GM12875 (cell line): Measurements from ENCODE around the gene PPP1R9B.

Source experiments
- H3K4me3 ChIP-seq: one replicate; pipeline ENCODE4 v1.5.1; 2011; ENCODE audit warnings: low read depth, low read length, control low read depth
- TF ChIP-seq, protein P1 (sequence below): IDR thresholded peaks from 2 replicates; pipeline ENCODE4 v1.5.1; 2011; ENCODE audit warnings: low read depth, mild to moderate bottlenecking, control low read depth, inconsistent platforms, low read length, moderate library complexity, borderline replicate concordance; ENCODE audit not compliant: insufficient read depth

The PPP1R9B gene

DNA sequence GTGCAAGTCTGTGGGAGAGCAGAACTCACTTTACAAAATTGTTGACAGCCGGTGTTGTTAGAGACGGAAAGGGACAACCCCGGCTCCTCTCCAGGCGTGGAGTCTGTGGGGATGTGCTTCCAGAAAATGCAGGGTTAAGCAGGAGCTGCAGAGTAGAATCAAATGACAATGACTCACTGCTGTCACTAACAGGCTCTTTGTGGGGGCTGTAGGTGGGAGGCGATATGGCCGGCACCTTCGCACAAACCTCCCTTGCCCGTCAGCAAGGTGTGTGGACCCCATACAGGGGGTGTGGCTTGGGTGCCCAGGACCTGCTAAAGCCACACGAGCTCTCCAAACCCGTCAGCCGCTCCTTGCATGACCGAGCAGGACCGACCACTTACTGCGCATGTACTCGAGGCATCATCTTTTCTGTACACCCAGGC lies 49.5 kb downstream of the PPP1R9B start:
- H3K4me3 ChIP-seq, result no peak overlapping the region

DNA sequence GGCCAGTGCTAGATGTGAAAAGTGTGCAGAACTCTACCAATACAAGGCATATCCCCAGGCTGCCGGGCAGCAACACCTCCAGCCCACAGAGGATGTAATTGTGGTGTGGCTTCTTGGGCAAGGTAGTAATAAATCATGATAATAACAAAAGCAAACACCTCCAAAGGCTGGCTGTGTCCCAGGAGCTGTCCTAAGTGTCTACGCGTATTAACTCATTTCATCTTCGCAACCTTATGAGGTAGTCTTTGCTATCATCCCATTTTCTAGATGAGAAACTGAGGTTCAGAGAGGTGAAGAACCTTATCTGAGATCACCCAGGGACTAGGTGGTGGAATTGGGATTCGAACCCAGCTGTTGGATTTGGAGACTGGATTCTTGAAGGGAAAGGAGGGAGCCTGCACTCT lies 50.0 kb downstream of the PPP1R9B start:
- H3K4me3 ChIP-seq, result no peak overlapping the region
- TF ChIP-seq, protein P1, sequence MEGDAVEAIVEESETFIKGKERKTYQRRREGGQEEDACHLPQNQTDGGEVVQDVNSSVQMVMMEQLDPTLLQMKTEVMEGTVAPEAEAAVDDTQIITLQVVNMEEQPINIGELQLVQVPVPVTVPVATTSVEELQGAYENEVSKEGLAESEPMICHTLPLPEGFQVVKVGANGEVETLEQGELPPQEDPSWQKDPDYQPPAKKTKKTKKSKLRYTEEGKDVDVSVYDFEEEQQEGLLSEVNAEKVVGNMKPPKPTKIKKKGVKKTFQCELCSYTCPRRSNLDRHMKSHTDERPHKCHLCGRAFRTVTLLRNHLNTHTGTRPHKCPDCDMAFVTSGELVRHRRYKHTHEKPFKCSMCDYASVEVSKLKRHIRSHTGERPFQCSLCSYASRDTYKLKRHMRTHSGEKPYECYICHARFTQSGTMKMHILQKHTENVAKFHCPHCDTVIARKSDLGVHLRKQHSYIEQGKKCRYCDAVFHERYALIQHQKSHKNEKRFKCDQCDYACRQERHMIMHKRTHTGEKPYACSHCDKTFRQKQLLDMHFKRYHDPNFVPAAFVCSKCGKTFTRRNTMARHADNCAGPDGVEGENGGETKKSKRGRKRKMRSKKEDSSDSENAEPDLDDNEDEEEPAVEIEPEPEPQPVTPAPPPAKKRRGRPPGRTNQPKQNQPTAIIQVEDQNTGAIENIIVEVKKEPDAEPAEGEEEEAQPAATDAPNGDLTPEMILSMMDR, result no peak

More for the DNA sequence above, 49.5 kb downstream of the PPP1R9B start:
- TF ChIP-seq, protein P1, result no peak

DNA sequence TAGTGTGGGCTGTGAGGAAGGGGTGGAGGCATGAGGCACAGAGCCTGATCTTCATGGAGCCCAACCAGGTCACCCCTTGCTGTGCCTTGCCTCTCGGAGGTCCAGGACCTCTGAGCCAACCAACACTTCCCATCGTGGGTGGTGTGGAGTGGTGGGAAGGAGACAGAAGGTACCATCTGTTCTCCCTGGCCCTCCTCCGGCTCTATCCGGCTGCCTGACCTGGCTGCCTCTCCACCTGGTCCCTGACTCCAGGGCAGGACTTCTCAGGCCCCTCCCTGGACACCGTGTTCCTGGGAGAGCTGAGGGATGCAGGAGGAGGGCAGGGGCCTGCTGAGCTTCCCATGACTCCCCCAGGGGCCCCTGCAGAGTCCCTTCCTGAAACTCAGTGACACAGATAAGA lies 51.5 kb downstream of the PPP1R9B start:
- no peak overlapping the region for H3K4me3 ChIP-seq
- TF ChIP-seq, protein P1, result no peak

DNA sequence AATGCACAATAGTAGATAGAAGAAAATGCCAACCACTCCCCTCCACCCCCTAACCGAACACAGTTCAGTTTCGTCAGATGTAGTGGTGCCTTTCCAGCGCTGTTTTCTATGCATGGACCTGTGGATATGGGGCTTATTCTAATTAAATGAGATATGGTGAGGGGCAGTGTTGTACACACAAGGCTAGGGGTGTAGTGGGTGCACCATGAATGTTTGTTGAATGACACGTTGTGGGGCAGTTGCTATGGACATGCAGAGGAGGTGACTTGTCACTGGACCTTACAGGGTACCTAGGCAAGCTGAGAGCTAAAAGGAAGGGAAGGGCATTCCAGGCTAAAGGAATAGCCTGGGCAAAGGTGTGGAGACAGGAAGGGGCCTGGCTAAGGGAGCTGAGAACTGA lies 51.9 kb downstream of the PPP1R9B start:
- TF ChIP-seq, protein P1, result no peak
- H3K4me3 ChIP-seq, result no peak overlapping the region

DNA sequence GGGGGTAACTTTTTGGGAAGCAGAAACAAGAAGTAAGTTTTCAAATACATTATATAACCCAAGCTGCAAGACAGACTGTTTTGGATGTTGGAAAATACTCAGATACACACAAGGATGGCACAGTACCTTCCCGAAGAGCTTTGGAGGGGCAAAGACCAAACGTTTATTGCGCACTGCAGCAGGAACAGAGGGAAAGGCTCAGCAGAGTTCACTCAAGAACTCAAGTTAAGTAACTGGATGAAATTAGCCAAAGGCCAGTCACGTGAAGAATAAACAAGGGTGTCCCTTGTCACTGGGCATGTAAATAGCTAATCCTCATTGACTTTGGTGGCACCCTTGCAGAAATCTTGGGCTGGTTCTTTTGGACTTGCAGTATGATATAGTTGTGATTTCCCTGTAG lies 52.6 kb downstream of the PPP1R9B start:
- TF ChIP-seq, protein P1, result no peak
- H3K4me3 ChIP-seq, result no peak overlapping the region

DNA sequence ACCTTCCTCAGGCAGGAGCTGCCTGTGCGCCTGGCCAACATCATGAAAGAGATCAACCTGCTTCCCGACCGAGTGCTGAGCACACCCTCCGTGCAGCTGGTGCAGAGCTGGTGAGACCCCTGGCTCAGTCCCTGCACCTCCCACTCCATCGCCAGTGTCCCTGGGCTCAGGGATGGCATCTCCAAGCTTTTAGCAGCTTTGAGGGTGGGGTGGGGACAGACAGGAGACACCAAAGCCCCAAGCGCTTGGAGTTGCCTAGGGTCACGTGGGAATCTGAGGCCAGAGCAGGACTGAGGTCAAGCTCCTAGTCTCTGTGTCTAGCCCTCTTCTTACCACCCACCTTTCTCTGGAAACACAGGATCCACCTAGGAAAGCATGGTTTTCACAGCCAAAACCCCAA lies 53.0 kb downstream of the PPP1R9B start:
- TF ChIP-seq, protein P1, result no peak

DNA sequence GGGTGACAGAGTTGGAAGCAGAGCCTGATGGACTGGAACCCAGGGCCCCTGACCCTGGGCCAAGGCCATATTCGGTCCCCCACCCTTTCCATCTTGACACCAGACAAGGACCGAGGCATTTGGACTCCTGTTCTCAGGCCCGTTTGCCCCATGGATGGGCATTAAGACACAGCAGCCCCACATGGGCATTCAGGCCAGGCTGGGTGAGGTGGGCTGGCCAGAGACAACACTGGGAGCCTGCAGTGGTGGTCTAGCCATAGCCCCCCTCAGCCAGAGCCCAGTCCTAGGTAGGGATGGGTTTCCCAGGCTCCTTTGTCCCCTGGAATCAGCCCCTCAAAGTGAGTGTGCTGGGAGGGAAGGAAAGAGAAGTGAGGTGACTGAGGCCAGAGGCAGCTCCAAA lies 53.7 kb downstream of the PPP1R9B start:
- H3K4me3 ChIP-seq, result no peak overlapping the region
- TF ChIP-seq, protein P1, result no peak

More for the DNA sequence above, 53.0 kb downstream of the PPP1R9B start:
- no peak overlapping the region for H3K4me3 ChIP-seq
